DMS 273 treated with DMSO at 0.1 percent for 48 hours (cell line): Measurements from ENCODE around the gene NPTN.
"Not testable (repeated sequence)": the region's sequence is repeated elsewhere in the genome, so short reads cannot be mapped to it uniquely, and the experiment has no call there.

Experiments used
- DNase-seq: peaks from one replicate; lab custom pipeline; 2025; lab: John Stamatoyannopoulos, UW

The NPTN gene

DNA sequence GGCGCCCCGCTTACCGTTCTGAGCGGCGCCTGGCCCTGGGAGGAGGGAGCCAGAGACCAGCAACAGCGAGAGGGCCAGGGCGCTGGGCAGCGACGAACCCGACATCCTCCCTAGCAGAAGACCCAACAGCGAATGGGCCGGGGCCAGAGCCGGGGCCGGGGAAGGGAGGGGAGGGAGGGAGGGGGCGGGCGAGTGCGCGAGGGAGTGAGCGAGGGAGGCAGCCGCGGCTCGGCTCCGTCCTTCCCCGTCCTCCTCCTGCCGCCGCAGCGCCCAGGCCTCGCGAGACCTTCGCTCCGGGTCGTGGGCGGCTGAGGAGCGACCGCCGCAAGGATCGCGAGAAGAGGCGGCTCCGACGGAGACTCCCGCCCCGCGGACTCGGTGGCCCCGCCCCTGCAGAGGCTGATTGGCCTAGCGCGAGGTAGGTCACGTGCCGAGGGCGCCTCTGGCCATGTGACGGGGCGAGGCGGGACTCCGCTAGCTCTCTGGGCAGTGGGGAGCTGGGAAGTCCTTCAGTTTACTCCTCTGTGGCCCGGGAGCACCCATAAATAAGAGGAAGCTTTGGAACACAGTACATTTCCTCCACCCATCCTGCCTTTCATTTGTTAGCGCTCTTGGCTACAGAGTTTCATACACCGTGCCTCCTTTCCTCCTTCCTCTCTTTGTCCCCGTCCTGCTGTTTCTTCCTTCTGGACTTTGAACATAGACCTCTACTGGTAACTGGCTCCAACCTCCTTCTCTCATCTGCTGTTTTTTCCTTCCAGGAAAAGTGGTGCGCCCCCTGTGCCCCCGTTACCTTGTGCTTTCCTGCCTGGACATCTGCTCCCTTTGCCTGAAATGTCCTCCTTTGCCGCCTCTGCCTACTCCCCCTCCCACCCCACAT, at the start of gene NPTN:
Gene NPTN, minus strand, starts transcription at position 279 of the 880 bp plus-strand sequence. Its CDS starts 174 bp downstream, at position 105.
- peak; percentile 75 for DNase-seq

DNA sequence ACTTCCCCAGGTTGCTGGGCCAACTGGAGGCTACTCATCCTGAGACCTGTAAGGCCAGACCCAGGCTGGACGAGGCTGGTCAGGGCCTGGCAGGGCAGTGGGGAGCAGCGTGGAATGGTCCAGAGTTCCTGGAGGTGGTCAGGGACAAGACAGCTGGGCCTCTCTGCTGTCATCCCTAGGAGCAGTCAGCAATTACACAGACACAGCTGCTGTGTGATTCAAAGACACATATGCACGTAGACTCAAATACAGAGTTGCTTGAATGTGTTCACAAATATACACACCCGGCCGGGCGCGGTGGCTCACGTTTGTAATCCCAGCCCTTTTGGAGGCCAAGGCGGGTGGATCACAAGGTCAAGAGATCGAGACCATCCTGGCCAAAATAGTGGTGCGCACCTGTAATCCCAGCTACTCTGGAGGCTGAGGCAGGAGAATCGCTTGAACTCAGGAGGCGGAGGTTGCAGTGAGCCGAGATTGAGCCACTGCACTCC, 49.5 kb upstream of the NPTN start:
- DNase-seq: no peak

DNA sequence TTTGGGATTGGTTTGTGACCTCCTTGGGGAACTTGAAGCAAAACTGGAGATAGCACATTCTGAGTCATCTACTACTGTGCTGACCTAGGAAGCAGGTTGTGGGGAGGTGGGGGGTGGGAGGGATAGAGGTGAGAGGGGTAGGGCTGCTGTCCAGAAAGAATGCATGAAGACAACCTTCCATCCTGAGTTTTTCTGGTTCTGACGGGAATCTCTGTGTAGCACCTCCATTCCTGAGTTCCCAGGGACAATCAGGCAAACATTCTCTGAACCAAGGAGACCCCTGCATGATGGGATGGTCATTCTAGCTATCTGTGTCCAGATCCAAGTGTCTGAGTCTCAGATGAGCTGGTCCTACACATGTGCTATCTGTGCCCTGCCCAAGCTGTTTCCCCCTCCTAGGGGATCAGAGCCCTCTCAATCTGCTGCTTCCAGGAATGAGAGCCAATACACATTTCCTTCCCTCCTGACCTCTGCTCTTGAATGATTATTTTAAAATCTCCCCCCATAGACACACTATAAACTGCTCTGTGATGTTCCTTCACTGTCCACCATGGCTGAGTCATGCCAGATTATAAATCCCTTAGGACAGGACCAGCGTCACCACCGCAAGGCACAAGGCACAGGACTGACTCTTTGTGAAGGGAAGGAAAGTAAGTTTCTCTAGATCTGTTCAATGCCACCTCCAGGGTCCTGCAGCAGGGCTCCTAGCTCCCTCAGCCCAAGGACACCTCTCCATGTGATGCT, 48.8 kb upstream of the NPTN start:
- DNase-seq: no peak

DNA sequence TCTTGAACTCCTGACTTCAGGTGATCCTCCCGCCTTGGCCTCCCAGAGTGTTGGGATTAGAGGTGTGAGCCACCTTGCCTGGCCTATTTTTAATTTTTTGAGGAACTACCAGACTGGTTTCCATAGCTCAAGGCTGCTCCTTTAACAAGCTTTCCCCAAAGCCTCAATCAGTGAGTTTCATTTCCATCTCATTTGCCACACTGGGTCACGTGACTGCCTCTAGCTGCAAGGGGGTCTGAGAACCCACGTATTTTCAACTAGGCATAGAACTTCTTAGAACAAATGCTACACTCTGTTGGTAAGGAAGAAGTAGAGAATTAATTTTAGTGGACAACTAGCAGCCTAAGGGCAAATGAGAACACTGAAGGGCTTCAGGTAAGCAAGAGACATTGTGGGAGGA, 47.9 kb upstream of the NPTN start:
- DNase-seq: no peak

DNA sequence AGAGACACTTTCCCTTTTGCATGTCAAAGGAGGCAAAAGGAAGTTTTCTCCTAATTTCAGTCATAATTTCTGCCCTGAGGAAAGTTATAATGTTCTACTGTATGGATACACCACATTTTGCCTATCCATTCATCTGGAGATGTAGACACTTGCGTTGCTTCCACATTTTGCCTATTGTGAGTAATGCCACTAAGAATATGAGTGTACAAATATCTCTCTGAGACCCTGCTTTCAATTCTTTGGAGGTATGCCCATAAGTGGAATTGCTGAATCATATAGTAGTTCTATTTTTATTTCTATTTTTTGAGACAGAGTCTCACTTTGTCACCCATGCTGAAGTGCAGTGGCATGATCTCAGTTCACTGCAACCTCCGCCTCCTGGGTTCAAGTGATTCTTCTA, 47.4 kb upstream of the NPTN start:
- DNase-seq: no peak

DNA sequence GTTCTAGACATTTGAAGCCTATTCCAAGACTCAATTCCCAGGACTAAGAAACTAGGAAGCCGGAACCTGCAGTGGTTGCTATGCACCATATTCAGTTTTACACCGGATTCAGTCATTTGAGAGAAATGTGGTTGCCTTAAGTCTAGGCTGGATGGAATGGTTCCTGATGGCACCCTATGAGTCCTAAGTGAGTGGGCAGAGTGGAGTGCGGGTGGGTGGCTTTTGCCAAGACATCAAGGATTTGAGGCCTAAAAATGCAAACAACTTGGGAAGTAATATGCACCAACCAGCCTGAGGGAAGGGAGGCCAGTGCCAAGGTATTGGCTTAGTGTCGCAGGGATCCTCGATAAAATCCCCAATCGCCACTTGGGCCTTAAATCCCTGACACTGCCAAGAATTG, 46.8 kb upstream of the NPTN start:
- DNase-seq: no peak

DNA sequence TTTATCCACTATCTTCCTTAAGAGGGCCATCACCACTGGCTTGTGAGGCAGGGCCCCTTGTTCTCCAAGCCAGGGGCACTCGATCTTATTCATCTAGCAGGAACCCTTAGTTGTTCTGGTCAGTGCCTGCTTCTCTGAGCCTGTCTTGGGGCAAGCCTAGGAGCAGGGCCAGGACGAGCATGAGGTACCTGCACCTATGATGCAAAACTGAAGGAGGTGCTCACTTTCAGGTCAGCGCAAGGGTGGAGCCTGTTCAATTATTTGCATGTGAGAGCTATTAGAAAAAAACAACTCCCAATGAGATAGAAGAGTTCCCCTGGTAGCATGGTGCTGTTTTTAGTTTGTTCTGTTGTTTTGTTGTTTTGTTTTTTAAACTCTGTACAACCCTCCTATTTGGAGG, 46.0 kb upstream of the NPTN start:
- no peak for DNase-seq

DNA sequence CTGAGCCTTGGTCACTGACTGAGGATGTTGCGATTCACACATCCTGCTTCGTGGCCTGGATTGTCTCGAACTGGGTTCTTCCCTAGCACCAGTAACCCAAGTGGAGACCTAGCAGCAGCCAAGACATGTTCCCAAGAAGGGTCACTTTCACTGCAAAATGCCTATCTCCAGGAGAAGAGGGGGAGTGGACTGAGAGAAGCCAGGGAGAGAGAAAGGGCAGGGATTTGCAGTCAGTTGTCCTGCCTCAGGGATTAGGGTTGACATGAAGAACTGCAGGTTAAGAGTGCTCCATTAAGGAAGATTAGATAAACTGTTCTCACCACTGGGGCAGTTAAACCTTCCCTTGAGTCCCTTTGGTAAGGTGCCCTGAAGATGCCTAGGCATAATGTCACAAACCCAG, 45.3 kb upstream of the NPTN start:
- DNase-seq: no peak

DNA sequence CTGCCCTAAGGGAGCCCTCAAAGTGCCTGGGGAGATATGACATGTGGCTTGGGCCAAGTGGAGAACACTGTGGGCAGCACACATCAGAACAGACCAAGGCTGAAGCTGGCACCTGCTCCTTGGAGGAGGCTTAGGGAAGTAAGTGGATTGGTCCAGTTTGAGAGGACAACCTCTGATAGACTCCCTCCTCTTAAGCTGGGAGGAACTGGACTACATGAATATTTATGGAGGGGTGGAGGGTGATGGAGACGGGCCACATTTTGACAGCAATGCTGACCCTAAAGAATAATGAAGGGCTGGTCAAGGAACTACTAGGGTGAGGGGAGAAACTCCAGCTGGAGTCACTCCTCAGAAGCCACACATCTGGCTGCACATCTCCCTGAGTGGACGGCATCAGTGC, 44.5 kb upstream of the NPTN start:
- DNase-seq: no peak

DNA sequence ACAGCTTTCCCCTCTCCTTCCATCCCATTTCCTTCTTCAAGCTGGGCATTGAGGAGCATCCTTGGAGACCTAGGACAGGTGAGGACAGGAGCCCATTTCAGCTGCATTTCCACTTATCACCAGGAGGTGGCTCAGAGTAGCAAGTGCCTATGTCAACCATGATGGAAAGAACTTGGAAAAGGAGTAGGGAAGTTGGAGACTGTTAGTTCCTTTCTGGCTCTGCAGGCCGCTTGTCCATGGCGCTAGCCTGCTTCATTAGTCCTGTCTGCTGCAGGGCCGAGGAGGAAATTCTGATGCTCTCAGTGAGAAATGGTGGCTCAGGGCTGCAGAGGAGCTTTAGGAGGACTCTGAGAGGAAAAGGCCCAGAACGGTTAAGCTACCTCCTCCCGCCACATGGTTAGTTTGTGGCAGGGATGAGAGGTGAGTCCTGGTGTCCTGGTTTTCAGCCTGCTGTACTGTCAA, 44.0 kb upstream of the NPTN start:
- DNase-seq: no peak

DNA sequence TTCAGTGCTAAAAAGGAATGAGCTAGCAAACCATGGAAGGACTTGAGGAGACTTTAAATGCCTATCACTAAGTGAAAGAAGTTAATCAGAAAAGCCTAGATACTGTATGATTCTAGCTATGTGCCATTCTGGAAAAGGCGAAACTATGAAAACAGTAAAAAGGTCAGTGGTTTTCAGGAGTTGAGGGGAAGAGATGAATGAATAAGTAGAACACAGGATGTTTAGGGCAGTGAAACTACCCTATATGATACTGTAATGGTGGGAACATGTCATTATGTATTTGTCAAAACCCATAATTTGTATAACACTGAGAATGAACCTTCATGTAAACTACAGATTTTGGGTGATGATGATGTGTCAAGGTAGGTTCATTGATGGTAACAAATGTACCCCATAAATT, 41.4 kb upstream of the NPTN start:
- DNase-seq: no peak

DNA sequence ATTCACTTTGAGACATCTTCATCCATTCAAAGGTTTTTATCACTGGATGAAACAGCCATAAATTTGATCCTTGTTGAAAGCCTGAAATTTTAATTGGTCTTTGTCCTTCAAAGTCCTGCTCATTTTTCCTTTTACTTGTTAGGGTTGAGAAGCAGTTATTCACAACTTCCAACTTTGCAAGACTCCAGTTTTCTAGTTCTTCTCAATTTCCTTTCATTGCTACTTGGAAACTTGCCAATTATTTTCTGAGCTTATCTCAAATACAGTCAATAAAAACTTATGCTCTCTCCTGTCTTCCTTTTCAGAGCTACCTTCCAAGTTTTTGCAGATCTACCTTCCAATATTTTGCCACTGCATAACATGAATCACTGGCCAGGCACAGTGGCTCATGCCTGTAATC, 27.3 kb upstream of the NPTN start:
- no peak for DNase-seq

DNA sequence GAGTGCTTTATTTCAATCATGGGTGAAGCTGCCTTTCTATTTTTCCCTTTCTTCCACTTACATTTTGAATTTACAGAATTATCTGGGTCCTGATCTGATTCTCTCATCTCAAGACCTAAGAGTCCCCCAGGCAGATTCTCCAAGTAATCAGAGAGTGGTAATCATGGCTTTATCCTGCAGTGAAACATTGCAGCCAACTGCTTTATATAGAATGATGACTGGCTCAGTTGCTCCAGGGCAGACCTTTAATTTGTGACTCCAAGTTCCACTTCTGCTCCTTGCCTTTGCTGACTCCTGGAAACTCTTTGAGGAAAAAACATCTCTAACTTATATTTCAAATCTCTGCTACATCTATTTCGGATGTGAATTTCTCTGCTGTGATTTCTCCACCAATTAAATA, 25.5 kb upstream of the NPTN start:
- no peak for DNase-seq

DNA sequence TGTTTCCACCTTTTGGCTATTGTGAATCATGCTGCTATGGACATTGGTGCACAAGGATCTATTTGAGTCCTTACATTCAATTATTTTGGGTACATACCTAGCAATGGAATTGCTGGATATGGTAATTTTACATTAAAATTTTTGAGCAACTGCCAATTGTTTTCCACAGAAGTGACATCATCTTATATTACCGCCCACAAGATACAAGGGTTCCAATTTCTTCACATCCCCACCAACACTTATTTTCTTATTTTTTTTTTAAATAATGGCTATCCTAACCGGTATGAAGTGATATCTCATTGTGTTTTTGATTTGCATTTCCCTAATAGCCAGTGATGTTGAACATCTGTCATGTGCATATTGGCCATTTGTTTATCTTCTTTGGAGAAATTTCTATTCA, 22.5 kb upstream of the NPTN start:
- DNase-seq: no peak

DNA sequence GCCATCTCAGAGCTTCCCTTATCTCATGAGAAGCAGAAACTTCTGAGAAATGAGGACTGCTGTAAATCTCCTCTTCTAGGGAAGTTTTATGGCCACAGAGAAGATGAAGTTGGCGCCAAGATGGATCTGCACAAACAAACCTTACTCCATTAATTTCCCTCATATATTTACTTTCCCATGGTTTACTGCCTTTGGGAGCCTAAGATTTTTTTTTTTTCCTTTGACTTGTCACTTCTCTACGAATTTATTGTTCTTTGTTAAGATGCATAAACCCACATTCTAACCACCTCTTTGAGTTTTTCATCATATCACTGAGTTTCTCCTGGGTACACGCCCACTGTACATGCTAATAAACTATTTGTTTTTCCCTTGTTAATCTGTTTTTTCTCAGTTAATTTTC, 21.5 kb upstream of the NPTN start:
- no peak for DNase-seq

DNA sequence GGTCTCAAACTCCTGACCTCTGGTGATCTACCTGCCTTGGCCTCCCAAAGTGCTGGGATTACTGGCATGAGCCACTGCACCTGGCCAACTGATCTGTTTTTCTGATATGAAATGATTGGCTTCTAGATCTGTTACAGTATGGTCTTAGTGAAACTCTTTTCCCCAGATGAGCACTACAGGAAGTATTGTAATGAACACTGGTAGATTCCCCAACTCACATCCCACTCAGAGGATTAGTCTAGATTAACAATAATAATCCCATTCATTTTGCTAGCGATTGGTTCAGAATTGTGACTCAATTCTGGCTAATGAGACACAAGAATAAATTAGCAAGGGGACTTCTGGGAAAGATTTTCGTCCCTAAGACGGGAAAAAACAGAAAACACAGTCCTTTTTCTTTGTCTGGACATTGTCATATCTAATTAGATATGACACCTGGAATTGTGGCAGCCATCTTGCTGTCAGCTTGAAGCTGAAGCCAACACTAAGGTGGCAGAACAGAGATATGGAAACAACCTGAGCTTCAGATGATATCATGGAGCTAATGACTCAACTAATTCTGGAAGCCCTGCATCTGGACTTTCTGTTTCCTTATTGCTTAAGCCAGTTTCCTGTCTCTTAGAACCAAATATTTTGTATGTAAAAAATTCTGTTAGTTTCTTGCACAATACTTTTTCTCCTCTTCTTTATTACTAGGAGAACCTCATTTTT, 17.4 kb upstream of the NPTN start:
- no peak for DNase-seq

DNA sequence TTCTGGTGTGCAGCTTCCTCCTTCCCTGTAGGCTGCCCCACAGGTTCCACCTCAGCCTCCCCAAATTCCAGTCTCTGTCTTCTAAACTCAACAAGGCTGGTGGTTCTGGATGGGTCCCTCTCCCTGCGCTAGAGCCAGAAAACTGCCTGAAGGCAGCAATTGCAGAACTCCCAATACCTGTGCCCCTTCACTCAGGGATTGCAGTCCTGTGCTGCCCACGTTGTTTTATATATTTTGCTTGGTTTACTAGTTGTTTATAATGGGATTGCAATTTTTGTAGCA, 14.8 kb upstream of the NPTN start:
- DNase-seq: no peak

DNA sequence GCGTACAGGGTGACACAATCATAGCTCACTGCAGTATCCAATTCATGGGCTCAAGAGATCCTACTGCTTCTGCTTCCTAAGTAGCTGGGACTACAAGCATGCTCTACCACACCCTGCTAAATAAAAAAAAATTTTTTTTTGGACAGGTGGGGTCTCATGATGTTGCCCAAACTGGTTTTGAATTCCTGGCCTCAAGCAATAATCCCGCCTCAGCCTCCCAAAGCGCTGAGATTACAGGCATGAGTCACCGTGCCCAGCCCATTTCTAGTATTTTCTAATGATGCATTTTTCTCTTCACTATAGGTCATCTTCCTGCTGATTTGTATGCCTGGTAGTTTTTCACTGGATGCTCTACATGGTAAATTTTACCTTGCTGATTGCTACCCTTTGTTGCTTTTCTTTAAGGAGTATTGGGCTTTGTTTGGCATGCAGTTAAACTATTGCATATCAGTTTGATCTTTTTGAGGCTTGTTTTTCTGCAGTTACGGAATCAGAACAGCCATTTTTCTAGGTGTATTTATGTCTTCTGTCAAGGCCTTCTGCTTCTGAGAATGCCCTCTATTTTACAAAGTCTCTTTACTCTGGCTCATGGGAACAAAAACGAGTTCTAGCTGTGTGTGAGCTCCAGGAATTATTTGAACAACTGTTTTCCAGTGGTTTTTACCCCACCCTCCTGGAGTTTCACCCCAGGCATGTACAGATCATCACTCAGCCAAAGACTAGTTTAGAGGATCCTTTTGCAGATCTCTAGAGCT, 14.2 kb upstream of the NPTN start:
- no peak for DNase-seq

DNA sequence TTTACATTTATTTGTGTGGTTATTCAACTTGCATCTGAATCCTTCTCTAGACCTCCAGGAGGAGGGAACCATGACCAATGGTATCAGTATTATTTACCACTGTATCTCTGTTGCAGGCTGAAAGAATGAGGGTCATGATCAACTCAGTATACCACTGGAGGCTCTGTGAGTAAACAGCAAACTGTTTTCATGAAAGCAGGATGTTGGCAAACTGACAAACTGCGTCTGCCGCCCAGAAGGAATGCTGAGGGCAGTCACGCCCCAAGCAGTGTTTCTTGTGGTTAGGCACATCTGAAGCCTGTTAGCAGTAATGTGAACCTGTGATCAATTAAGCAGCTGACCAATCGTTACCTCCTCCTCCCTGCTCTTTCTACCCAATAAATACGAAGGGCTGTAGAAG, 6.3 kb upstream of the NPTN start:
- not testable (repeated sequence) for DNase-seq

DNA sequence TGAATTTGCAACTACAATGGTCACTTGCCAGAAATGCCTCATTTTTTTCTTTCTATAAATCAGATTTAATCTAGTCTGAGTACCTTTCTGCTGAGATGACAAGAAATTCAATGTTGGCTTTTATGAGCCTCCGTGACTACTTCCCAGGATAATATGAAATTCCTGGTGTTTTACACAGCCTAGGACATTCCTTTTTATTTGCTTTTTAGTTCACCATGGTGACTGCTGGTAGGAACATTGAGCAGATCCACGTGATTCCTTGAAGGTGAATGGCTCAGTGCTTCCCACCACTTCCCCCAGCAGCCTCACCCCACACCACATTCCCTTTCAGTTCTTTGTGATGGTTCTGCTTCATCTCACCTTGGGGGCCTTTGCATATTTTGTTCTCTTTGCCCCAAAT, 4.3 kb upstream of the NPTN start:
- DNase-seq: no peak

DNA sequence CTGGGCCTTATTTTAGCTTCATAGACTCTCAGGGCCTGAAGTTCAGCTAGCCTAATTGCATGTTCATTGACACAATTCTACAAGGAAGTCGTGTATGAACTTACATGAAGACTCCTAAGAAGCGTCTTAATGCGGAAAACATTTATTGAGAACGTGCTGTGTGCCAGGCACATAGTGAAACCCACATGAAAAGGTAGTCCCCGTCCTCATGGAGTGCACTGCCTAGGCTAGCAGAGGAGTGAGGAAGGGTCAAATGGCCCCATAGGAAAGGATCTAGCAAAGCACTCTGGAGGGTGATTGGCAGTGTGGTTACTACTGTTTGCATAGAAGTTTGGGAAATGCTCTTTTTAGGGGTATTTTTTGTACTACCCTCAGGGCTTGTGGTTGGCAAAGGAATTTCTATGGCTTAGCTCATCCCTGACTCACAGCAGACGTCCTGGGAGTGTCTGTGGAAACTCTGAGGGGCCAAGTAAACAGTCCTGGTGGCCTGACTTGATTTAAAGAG, 854 bp upstream of the NPTN start:
- no peak for DNase-seq

DNA sequence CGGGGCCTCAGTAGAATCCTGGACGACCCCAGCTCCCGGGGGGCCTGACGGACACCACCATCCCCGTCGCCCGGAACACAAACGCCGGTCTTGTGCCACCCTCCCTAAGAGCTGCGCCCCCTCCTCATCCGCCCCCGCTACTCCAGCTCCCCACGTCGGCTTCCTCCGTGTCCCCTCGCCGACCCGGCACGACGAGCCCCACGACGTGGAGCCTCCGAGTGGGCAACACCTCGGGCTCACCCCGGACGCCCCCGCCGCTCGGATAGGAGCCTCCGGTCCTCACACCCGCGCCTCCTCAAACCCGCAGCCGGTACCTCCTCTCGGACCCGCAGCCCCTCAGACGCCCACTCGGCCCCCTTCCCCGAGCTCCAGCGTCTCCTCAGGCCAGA, 525 bp downstream of the NPTN start:
- no peak for DNase-seq
